ENCODE data around the gene AOX1. TPM values are rescaled to one million over a fixed set of nuclear protein-coding genes. Genes with fewer than 3 reads are reported as not detected.
"Not testable (repeated sequence)": the region's sequence is repeated elsewhere in the genome, so short reads cannot be mapped to it uniquely, and the experiment has no call there.

AOX1 gene
- total and polyA plus RNA-seq, 2 donors (not counting 1 experiment from before 2014, with no cell fraction given), result 0.18 TPM; not detected in 1

DNA sequence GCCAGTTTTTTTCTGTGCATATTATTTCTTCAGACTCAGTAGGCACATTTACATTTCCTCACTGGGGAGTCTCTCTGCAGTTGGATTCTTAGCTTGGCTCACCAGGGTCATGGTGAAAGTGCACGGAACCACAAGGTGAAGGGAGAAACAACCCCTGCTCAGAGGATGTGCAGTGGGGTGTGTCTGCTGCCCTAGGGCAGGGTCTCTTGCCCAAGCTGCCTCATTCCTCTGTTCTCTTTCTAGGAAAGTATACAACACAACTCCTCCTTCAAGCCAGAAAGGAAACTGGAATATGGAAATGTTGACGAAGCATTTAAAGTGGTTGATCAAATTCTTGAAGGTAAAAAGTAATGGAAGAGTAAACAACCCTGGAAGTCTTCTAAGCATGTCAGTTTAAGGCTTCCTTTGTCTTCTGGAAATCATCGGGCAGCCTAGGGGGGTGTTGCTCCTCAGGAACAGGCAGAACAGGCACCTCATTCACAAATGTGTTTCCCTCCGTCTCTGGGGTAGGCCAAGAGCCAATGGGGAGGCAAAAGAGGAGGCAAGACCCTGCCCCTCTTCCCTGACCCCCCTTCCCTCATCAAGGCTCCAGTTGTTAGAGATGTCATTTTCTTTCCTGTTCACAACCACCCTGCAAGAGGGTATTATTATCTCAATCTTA is 41.4 kb downstream of the AOX1 start:
- H3K4me1 Mint-ChIP-seq, result no peaks in the 10 kb centered on the region
- Histone ChIP-seq H4K20me1 (ENCODE audit: control insufficient read depth, insufficient read depth, low read length, poor library complexity, severe bottlenecking) (no peaks in the 10 kb centered on the region), H3K4me3 (ENCODE audit: control extremely low read depth in 1 of 5, extremely low read depth in 1 of 5, insufficient read depth in 1 of 5, low read depth in 2 of 5, low read length in 4 of 5) (no peak overlapping the region), H3K9ac (ENCODE audit: low read length) (no peak overlapping the region), H2AFZ (ENCODE audit: insufficient read depth, low read depth, low read length, poor library complexity, severe bottlenecking) (no peak overlapping the region), H3K4me1 (ENCODE audit: control insufficient read depth in 2 of 2, insufficient read depth in 2 of 2, low read length in 2 of 2) (no peaks in the 10 kb centered on the region), H3K36me3 (replicated peaks in 1 of 2; ENCODE audit: control extremely low read depth in 1 of 2, control insufficient read depth in 1 of 2, extremely low read depth in 1 of 2, insufficient read depth in 2 of 2, low read length in 1 of 2) (no peaks in the 10 kb centered on the region), H3K4me2 (replicated peaks; ENCODE audit: low read depth, low read length, poor library complexity, severe bottlenecking) (no peak overlapping the region), H3K9me3 (ENCODE audit: control extremely low read depth in 1 of 3, control insufficient read depth in 2 of 3, insufficient read depth in 1 of 3, low read length in 2 of 3) (no peaks in the 10 kb centered on the region), H3K27me3 (replicated peaks in 1 of 4; ENCODE audit: control extremely low read depth in 1 of 4, control insufficient read depth in 3 of 4, insufficient read depth in 4 of 4, low read length in 3 of 4) (no peaks in the 10 kb centered on the region), H3K79me2 (ENCODE audit: control insufficient read depth, insufficient read depth, low read length) (no peaks in the 10 kb centered on the region), H3K27ac (ENCODE audit: low read length in 2 of 2) (no peak overlapping the region)
- intact Hi-C loops (cut with micrococcal nuclease), result no loop called here
- no peaks in the 10 kb centered on the region for H3K9me3 Mint-ChIP-seq (ENCODE audit: insufficient read depth)
- no CpG with 5 or more reads among the region's 4 CpGs for WGBS (ENCODE audit: insufficient coverage)
- no peak overlapping the region for H3K4me3 Mint-ChIP-seq
- CTCF ChIA-PET, result no interaction called here
- H3K27me3 Mint-ChIP-seq, result peaks cover 31% of the 10 kb centered on the region
- no peak for DNase-seq
- H3K27ac Mint-ChIP-seq, result no peak overlapping the region
- no peak for ATAC-seq (ENCODE audit: low read depth)
- POLR2A ChIA-PET, result no interaction called here
- TF ChIP-seq, protein P1, sequence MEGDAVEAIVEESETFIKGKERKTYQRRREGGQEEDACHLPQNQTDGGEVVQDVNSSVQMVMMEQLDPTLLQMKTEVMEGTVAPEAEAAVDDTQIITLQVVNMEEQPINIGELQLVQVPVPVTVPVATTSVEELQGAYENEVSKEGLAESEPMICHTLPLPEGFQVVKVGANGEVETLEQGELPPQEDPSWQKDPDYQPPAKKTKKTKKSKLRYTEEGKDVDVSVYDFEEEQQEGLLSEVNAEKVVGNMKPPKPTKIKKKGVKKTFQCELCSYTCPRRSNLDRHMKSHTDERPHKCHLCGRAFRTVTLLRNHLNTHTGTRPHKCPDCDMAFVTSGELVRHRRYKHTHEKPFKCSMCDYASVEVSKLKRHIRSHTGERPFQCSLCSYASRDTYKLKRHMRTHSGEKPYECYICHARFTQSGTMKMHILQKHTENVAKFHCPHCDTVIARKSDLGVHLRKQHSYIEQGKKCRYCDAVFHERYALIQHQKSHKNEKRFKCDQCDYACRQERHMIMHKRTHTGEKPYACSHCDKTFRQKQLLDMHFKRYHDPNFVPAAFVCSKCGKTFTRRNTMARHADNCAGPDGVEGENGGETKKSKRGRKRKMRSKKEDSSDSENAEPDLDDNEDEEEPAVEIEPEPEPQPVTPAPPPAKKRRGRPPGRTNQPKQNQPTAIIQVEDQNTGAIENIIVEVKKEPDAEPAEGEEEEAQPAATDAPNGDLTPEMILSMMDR (IDR thresholded peaks at IDR 0.05), result no peak
- TF ChIP-seq EZH2 (IDR thresholded peaks at IDR 0.05; ENCODE audit: borderline replicate concordance, insufficient read depth, low read depth, low read length, poor library complexity, severe bottlenecking), result no peak

DNA sequence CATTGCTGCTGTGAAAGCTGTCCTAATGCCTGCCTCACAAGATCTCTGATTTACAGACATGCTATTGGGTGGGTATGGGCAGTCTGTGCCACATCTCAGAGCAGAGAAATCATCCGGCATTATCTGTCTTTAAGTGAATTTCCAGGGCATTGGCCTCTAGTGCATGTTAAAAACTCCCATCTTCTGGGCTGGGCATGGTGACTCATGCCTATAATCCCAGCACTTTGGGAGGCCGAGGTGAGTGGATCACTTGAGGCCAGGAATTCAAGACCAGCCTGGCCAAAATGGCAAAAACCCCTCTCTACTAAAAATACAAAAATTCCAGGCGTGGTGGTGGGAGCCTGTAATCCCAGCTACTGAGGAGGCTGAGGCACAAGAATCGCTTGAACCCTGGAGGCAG is 42.6 kb downstream of the AOX1 start:
- DNase-seq; H3K9me3 Mint-ChIP-seq (ENCODE audit: insufficient read depth); H3K4me2 ChIP-seq (replicated peaks; ENCODE audit: low read depth, low read length, poor library complexity, severe bottlenecking); H3K4me1 ChIP-seq (ENCODE audit: control insufficient read depth in 2 of 2, insufficient read depth in 2 of 2, low read length in 2 of 2); H2AFZ ChIP-seq (ENCODE audit: insufficient read depth, low read depth, low read length, poor library complexity, severe bottlenecking); POLR2A ChIA-PET; H3K27me3 ChIP-seq (replicated peaks in 1 of 4; ENCODE audit: control extremely low read depth in 1 of 4, control insufficient read depth in 3 of 4, insufficient read depth in 4 of 4, low read length in 3 of 4); H3K4me3 ChIP-seq (ENCODE audit: control extremely low read depth in 1 of 5, extremely low read depth in 1 of 5, insufficient read depth in 1 of 5, low read depth in 2 of 5, low read length in 4 of 5); H3K27ac Mint-ChIP-seq; H3K9me3 ChIP-seq (ENCODE audit: control extremely low read depth in 1 of 3, control insufficient read depth in 2 of 3, insufficient read depth in 1 of 3, low read length in 2 of 3); H3K27ac ChIP-seq (ENCODE audit: low read length in 2 of 2); H3K4me1 Mint-ChIP-seq; CTCF ChIA-PET; H3K4me3 Mint-ChIP-seq; H3K79me2 ChIP-seq (ENCODE audit: control insufficient read depth, insufficient read depth, low read length); ATAC-seq (ENCODE audit: low read depth); H4K20me1 ChIP-seq (ENCODE audit: control insufficient read depth, insufficient read depth, low read length, poor library complexity, severe bottlenecking); intact Hi-C loops (cut with micrococcal nuclease); H3K36me3 ChIP-seq (replicated peaks in 1 of 2; ENCODE audit: control extremely low read depth in 1 of 2, control insufficient read depth in 1 of 2, extremely low read depth in 1 of 2, insufficient read depth in 2 of 2, low read length in 1 of 2); H3K9ac ChIP-seq (ENCODE audit: low read length): not testable (repeated sequence)
- 100% methylated on average over 4 of the region's 4 CpGs for WGBS (ENCODE audit: insufficient coverage)
- peaks cover 22% of the 10 kb centered on the region for H3K27me3 Mint-ChIP-seq

Data from B cell (primary cell).